Peyer's patch (tissue), 4 donors: ENCODE measurements around the gene LIN7B. TPM values are rescaled to one million over a fixed set of nuclear protein-coding genes. Genes with fewer than 3 reads are reported as not detected.

Experiments used
- DNase-seq, 3 donors: peaks; one replicate each; pipeline ENCODE4 v3.0.0-alpha.2; 2017 to 2019
- H3K27ac ChIP-seq, 4 donors: fragments of 200-600 bp; sonication (generic); one replicate each; pipeline ENCODE4 v1.5.1; 2016 to 2019
- H3K27me3 ChIP-seq, 2 donors: fragments of 200-600 bp; sonication (generic); one replicate each; pipeline ENCODE4 v1.5.1; 2019
- H3K36me3 ChIP-seq, 3 donors: fragments of 200-600 bp; sonication (generic); one replicate each; pipeline ENCODE4 v1.5.1; 2016 to 2019
- H3K4me1 ChIP-seq, 4 donors: fragments of 200-600 bp; sonication (generic); one replicate each; pipeline ENCODE4 v1.5.1; 2016 to 2019
- H3K4me3 ChIP-seq, 4 donors: fragments of 200-600 bp; sonication (generic); 1 replicate in 3 of 4; 2 replicates in 1 of 4; pipeline ENCODE4 v1.5.1; 2016 to 2019; ENCODE audit warnings: mild to moderate bottlenecking in 1 of 4
- H3K9me3 ChIP-seq, 4 donors: fragments of 200-600 bp; sonication (generic); one replicate each; pipeline ENCODE4 v1.5.1; 2016 to 2019; ENCODE audit warnings: mild to moderate bottlenecking in 1 of 4
- CTCF ChIP-seq, 6 experiments: fragments of 450-650 bp in 4 of 6; fragments of 200-600 bp in 2 of 6; sonication (generic) in 1 of 6; IDR thresholded peaks; one replicate each; pipeline ENCODE4 v1.5.1; 2017 to 2019; ENCODE audit warnings: antibody characterized with exemption in 6 of 6, mild to moderate bottlenecking in 3 of 6, moderate library complexity in 1 of 6
- POLR2A ChIP-seq, 2 donors: fragments of 450-650 bp; IDR thresholded peaks; one replicate each; pipeline ENCODE4 v1.5.1; 2017; ENCODE audit warnings: antibody characterized with exemption in 2 of 2, mild to moderate bottlenecking in 2 of 2, moderate library complexity in 2 of 2
- total RNA-seq, 4 donors: library from RNA; depleted of rRNA; stranded (reverse); fragments of >200 nt; gene quantifications; one replicate each; pipeline ENCODE4 v1.1.0, GENCODE V29; 2016

LIN7B gene
- total RNA-seq, 4 donors from 2014 or later = 13.5 to 29.4 (median 18.0) TPM; not detected in 1

- no peaks in the 10 kb centered on the region for H3K27me3 ChIP-seq
Measured at GRCh38 chr19:49129238-49129583, 15.0 kb downstream of the LIN7B start.

GRCh38 chr19:49130325-49130724, 16.2 kb downstream of the LIN7B start:
- no peak for DNase-seq
- Histone ChIP-seq H3K9me3 (no peaks in the 10 kb centered on the region), H3K27ac (no peak overlapping the region), H3K27me3 (no peaks in the 10 kb centered on the region), H3K4me1 (peaks cover 0 to 35% (median 5%) of the 10 kb centered on the region in 4 donors), H3K36me3 (no peaks in the 10 kb centered on the region), H3K4me3 (no peak overlapping the region)
- TF ChIP-seq POLR2A (IDR thresholded peaks at IDR 0.05) (no peak), CTCF (IDR thresholded peaks at IDR 0.05) (no peak)

More at GRCh38 chr19:49129238-49129583, 15.0 kb downstream of the LIN7B start:
- no peaks in the 10 kb centered on the region for H3K36me3 ChIP-seq
- no peaks in the 10 kb centered on the region for H3K9me3 ChIP-seq
- H3K4me1 ChIP-seq = peaks cover 0 to 33% (median 5%) of the 10 kb centered on the region in 4 donors
- no peak overlapping the region for H3K27ac ChIP-seq
- no peak overlapping the region for H3K4me3 ChIP-seq
- TF ChIP-seq POLR2A (IDR thresholded peaks at IDR 0.05) (no peak), CTCF (IDR thresholded peaks at IDR 0.05) (no peak)
- DNase-seq = no peak

- Histone ChIP-seq H3K36me3 (no peaks in the 10 kb centered on the region), H3K4me1 (peaks cover 0 to 29% (median 0%) of the 10 kb centered on the region in 4 donors), H3K9me3 (no peaks in the 10 kb centered on the region), H3K4me3 (peak overlapping the region in 3 of 4 donors; percentile 2 to 45 (median 41)), H3K27me3 (no peaks in the 10 kb centered on the region), H3K27ac (peak overlapping the region in 2 of 4 donors; percentile 69 to 74)
- no peak for TF ChIP-seq CTCF (IDR thresholded peaks at IDR 0.05)
- TF ChIP-seq POLR2A (IDR thresholded peaks at IDR 0.05) = no peak
- peak in 1 of 3 donors; percentile 72 for DNase-seq
Measured at GRCh38 chr19:49132974-49133609, 18.9 kb downstream of the LIN7B start.

- TF ChIP-seq CTCF (IDR thresholded peaks at IDR 0.05) = no peak
- no peak for TF ChIP-seq POLR2A (IDR thresholded peaks at IDR 0.05)
- peak overlapping the region in 3 of 4 donors; percentile 2 to 45 (median 41) for H3K4me3 ChIP-seq
- DNase-seq = peak; percentile 37 to 92 (median 88)
- peak overlapping the region in 2 of 4 donors; percentile 69 to 74 for H3K27ac ChIP-seq
- H3K27me3 ChIP-seq = no peaks in the 10 kb centered on the region
- H3K4me1 ChIP-seq = peaks cover 0 to 23% (median 0%) of the 10 kb centered on the region in 4 donors
- no peaks in the 10 kb centered on the region for H3K9me3 ChIP-seq
- no peaks in the 10 kb centered on the region for H3K36me3 ChIP-seq
Measured at GRCh38 chr19:49133621-49134454, 19.7 kb downstream of the LIN7B start.

- H3K4me3 ChIP-seq = no peak overlapping the region
- no peaks in the 10 kb centered on the region for H3K36me3 ChIP-seq
- H3K27me3 ChIP-seq = no peaks in the 10 kb centered on the region
- peaks cover 0 to 23% (median 0%) of the 10 kb centered on the region in 4 donors for H3K4me1 ChIP-seq
- TF ChIP-seq CTCF (IDR thresholded peaks at IDR 0.05) (no peak), POLR2A (IDR thresholded peaks at IDR 0.05) (no peak)
- no peaks in the 10 kb centered on the region for H3K9me3 ChIP-seq
- DNase-seq = no peak
- peak overlapping the region in 2 of 4 donors; percentile 59 to 76 for H3K27ac ChIP-seq
Measured at GRCh38 chr19:49135686-49136085, 21.5 kb downstream of the LIN7B start.
